Fibroblast of gingiva (primary cell): ENCODE data around the gene BTG2.

Experiments
- DNase-seq: peaks from one replicate; pipeline ENCODE4 v3.0.0-alpha.2; 2011; ENCODE audit warnings: low read depth

Gene BTG2

DNA sequence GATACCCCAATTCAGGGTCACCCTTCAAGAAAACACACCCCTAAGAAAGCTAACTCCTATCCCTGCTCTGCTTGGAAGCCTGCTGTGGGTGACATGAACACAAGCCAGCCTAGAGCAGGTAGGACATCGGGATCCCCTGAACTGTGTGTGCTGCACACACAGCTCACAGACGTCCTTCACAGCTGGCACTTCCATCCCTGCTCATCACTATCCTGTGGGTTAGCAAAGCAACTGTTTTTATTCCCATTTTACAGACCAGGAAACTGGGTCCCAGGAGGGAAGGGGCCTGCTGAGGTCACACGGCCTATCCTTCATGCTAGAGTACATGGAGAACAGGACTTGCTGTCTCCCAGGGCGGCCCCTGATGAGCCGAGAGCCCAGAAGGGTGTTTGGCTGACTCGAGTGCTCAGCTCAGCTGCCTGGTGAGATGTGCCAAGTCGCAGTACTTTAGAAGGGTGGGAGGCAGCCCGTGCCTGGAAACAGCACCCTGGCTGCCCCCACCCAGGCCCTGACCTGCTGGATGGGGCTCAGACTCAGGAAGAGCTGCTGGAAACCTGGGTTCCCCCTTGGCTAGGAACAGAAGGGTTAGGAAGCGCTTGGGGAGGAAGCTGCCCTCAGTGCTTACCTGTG, 28.3 kb upstream of the BTG2 start:
- DNase-seq: no peak

GRCh38 chr1:203278082-203278884, 27.0 kb upstream of the BTG2 start:
- peak; percentile 44 for DNase-seq

GRCh38 chr1:203278885-203279406, 26.4 kb upstream of the BTG2 start:
- DNase-seq: no peak

GRCh38 chr1:203280061-203280460, 25.3 kb upstream of the BTG2 start:
- no peak for DNase-seq

GRCh38 chr1:203281033-203281432, 24.3 kb upstream of the BTG2 start:
- DNase-seq: no peak

- DNase-seq: no peak
Measured at GRCh38 chr1:203281851-203282661, 23.3 kb upstream of the BTG2 start.

GRCh38 chr1:203282720-203283542, 22.4 kb upstream of the BTG2 start:
- DNase-seq: no peak

DNA sequence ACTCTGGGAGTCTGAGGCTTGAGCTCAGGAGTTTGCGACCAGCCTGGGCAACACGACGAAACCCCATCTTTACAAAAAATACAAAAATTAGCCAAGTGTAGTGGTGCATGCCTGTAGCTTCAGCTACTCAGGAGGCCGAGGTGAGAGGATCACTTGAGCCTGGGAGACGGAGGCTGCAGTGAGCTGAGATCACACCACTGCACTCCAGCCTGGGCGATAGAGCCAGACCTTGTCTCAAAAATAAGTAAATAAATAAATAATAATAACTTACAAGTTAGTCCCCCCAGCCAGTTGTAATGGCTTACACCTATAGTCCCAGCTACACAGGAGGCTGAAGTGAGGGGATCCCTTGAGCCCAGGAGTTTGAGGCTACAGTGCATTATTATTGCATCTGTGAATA, 21.7 kb upstream of the BTG2 start:
- no peak for DNase-seq

- DNase-seq: no peak
Measured at GRCh38 chr1:203284411-203285123, 20.8 kb upstream of the BTG2 start.

DNA sequence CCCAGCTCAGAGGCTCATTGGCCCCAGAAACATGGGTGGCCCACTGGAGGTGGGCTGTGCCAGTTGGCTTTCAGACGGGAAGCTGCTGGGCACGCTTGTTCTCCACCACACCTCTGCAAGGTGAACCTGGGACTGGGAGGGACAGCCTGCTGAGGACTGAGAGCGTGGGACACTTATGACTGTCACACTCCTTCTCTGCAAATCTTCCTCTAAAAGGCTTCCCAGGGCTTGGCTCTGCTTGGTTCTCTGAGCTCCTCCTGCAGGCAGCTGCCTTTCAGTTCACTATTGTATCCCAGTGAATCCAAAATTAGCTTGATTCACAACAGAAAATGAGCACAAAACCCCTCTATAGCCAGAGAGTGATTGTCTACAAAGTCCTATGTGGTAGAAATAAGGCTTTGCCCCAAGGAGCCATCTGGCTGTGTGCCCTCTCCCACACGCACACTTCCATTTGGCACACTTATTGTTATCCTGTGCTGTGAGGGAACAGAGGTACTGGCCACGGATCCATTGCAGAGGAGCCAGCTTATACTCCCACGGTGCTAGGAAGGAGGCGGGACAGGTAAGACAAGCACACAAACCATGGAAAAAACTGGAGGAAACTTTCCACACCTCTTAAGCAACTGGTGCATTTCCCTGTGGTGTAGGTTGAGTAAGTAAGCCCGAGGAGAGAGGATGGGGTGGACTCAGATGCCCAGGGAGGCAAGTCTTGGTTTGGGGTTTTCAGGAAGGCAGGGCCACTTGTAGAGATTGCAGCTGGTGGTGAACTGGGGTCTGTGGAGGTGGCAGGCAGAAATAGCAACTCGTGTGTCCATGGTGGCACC, 18.9 kb upstream of the BTG2 start:
- no peak for DNase-seq

DNA sequence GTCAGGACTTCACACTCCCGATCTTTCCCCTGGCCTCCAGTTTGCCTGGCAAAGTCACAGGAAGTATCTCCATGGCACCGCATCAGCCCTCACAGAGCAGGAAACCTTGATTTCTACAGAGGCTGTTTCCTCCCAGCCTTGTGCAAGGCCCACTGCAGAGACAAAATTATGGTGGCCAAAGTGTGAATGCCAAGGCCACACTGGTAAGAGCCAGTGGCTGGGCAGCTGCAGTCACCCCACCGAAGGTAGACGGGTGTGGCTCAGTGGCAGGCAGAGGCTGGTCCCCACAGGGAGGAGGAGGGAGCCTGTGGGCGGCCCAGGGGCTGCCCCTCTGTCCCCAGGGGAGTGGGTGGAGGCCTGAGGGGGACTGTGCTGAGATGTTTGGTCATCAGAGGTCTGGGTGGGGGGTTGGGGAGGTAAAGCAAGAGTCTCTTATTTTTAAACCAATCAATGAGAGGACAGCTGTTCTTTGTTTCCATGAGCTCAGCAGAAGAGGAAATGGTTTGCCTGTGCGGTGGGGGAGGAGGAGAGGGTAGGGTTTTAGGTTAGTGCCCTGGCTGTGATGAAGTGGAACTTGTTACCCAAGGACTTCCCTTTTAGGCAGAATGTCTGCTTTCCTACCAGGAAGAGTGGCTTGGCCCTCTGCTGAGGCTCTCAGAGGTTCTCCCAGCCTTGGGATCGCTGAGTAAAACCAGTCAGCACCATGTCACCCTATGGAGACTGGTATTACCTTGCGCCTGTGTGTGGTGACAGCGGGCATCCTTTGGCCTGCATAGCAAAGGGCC, 18.0 kb upstream of the BTG2 start:
- no peak for DNase-seq

DNA sequence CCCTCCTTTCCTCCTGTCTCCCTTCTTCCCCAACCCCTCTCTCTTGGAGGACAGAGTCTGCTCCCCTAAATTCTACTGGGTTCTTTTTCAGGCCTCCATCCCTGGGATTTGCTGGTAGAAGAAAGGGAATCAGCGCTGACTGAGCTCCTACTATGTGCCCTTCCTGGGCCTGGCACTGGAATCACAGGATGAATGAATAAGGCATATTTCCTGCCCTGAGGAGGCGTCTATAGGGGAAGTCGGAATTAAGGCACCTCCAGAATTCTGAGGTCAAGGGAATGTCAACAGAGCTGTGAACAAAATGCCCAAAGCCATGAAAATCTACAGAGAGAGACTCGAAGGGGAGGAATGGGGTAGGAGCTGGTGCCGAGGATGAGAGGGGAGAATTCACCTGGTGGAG, 17.4 kb upstream of the BTG2 start:
- DNase-seq: no peak

DNA sequence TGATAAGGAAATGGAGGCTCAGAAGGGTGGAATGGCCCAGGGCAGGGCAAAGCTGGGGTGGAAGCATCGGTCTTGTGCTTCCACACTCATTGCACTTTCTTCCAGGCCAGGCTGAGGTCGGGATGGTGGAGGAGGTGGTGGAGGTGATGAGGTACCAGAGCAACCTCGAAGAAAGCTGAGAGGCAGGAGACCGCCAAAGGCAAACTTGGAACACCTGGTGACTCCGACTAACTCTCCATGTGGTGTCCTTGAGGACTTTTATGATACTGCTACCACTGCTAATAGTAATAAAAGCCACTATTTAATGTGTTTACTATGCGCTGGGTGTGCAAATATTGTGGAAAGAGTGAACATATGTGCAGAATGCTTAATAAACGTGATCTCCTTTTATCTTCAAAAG, 16.9 kb upstream of the BTG2 start:
- DNase-seq: no peak

- no peak for DNase-seq
Measured at GRCh38 chr1:203289281-203289981, 15.9 kb upstream of the BTG2 start.

GRCh38 chr1:203289982-203290260, 15.4 kb upstream of the BTG2 start:
- DNase-seq: no peak

- DNase-seq: no peak
Measured at GRCh38 chr1:203290261-203291089, 14.8 kb upstream of the BTG2 start.

- no peak for DNase-seq
Measured at GRCh38 chr1:203291201-203292096, 13.9 kb upstream of the BTG2 start.
